Ishikawa (cell line): ENCODE measurements around the gene SBF2.

ENCODE experiments used
- CEBPB ChIP-seq: IDR thresholded peaks from 2 replicates; pipeline ENCODE4 v1.6.1; 2012
- CREB1 ChIP-seq: IDR thresholded peaks from 2 replicates; pipeline ENCODE4 v1.6.1; 2012; ENCODE audit warnings: low read depth
- EGR1 ChIP-seq: IDR thresholded peaks from 2 replicates; pipeline ENCODE4 v1.6.1; 2012
- EP300 ChIP-seq: IDR thresholded peaks from 2 replicates; pipeline ENCODE4 v1.6.1; 2012; ENCODE audit warnings: borderline replicate concordance
- FOXM1 ChIP-seq: IDR thresholded peaks from 2 replicates; pipeline ENCODE4 v1.6.1; 2012; ENCODE audit warnings: low read depth, borderline replicate concordance
- MAX ChIP-seq: IDR thresholded peaks from 2 replicates; pipeline ENCODE4 v1.6.1; 2012
- NFIC ChIP-seq: IDR thresholded peaks from 2 replicates; pipeline ENCODE4 v1.6.1; 2012
- RAD21 ChIP-seq: IDR thresholded peaks from 2 replicates; pipeline ENCODE4 v1.6.1; 2012; ENCODE audit warnings: low read depth
- TAF1 ChIP-seq: IDR thresholded peaks from 2 replicates; pipeline ENCODE4 v1.6.1; 2012; ENCODE audit warnings: low read depth, mild to moderate bottlenecking
- TCF12 ChIP-seq: IDR thresholded peaks from 2 replicates; pipeline ENCODE4 v1.6.1; 2012; ENCODE audit warnings: low read depth
- TEAD4 ChIP-seq: IDR thresholded peaks from 2 replicates; pipeline ENCODE4 v1.6.1; 2012
- YY1 ChIP-seq: IDR thresholded peaks from 2 replicates; pipeline ENCODE4 v1.6.1; 2012; ENCODE audit warnings: low read depth
- ZBTB7A ChIP-seq: IDR thresholded peaks from 2 replicates; pipeline ENCODE4 v1.6.1; 2012; ENCODE audit warnings: low read depth
- TF ChIP-seq, protein P1 (sequence below): IDR thresholded peaks from 2 replicates; pipeline ENCODE4 v1.6.1; 2012
- TF ChIP-seq, protein P2 (sequence below): IDR thresholded peaks from 2 replicates; pipeline ENCODE4 v1.6.1; 2012; ENCODE audit warnings: low read depth, mild to moderate bottlenecking

SBF2 gene

DNA sequence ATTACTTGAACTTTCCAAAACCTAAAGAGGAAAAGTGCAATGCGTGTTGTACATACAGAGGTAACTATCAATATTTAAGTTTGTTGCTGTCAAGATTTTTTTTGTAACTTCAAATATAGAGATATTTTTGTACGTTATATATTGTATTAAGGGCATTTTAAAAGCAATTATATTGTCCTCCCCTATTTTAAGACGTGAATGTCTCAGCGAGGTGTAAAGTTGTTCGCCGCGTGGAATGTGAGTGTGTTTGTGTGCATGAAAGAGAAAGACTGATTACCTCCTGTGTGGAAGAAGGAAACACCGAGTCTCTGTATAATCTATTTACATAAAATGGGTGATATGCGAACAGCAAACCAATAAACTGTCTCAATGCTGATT, 13.0 kb upstream of the SBF2 start:
- TF ChIP-seq, protein P1, sequence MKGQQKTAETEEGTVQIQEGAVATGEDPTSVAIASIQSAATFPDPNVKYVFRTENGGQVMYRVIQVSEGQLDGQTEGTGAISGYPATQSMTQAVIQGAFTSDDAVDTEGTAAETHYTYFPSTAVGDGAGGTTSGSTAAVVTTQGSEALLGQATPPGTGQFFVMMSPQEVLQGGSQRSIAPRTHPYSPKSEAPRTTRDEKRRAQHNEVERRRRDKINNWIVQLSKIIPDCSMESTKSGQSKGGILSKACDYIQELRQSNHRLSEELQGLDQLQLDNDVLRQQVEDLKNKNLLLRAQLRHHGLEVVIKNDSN = no peak
- TF ChIP-seq ZBTB7A (no peak), EGR1 (no peak), FOXM1 (no peak)

DNA sequence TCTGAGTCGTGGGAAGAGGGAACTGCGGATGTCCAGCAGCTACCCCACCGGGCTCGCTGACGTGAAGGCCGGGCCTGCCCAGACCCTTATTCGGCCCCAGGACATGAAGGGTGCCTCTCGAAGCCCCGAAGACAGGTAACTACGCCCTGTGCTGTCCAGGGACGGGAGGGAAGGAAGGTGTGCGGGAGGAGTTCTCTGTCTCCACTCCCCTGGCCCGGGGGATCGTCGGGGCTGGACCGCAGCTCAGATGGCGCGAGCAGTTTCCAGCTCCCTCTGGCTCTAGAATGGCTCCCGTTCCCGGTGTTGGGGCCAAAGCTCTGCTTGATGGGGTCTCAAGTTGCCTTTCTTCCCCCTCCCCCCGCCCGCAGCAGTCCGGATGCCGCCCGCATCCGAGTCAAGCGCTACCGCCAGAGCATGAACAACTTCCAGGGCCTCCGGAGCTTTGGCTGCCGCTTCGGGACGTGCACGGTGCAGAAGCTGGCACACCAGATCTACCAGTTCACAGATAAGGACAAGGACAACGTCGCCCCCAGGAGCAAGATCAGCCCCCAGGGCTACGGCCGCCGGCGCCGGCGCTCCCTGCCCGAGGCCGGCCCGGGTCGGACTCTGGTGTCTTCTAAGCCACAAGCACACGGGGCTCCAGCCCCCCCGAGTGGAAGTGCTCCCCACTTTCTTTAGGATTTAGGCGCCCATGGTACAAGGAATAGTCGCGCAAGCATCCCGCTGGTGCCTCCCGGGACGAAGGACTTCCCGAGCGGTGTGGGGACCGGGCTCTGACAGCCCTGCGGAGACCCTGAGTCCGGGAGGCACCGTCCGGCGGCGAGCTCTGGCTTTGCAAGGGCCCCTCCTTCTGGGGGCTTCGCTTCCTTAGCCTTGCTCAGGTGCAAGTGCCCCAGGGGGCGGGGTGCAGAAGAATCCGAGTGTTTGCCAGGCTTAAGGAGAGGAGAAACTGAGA, 12.2 kb upstream of the SBF2 start:
- TF ChIP-seq TCF12 = no peak
- no peak for TF ChIP-seq EGR1
- no peak for TF ChIP-seq RAD21
- TF ChIP-seq, protein P2, sequence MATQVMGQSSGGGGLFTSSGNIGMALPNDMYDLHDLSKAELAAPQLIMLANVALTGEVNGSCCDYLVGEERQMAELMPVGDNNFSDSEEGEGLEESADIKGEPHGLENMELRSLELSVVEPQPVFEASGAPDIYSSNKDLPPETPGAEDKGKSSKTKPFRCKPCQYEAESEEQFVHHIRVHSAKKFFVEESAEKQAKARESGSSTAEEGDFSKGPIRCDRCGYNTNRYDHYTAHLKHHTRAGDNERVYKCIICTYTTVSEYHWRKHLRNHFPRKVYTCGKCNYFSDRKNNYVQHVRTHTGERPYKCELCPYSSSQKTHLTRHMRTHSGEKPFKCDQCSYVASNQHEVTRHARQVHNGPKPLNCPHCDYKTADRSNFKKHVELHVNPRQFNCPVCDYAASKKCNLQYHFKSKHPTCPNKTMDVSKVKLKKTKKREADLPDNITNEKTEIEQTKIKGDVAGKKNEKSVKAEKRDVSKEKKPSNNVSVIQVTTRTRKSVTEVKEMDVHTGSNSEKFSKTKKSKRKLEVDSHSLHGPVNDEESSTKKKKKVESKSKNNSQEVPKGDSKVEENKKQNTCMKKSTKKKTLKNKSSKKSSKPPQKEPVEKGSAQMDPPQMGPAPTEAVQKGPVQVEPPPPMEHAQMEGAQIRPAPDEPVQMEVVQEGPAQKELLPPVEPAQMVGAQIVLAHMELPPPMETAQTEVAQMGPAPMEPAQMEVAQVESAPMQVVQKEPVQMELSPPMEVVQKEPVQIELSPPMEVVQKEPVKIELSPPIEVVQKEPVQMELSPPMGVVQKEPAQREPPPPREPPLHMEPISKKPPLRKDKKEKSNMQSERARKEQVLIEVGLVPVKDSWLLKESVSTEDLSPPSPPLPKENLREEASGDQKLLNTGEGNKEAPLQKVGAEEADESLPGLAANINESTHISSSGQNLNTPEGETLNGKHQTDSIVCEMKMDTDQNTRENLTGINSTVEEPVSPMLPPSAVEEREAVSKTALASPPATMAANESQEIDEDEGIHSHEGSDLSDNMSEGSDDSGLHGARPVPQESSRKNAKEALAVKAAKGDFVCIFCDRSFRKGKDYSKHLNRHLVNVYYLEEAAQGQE = no peak

- TF ChIP-seq MAX (no peak), EP300 (no peak), NFIC (no peak), TAF1 (no peak), TEAD4 (no peak)
Measured at GRCh38 chr11:10305262-10305963, 11.4 kb upstream of the SBF2 start.

GRCh38 chr11:10304495-10305261, 10.7 kb upstream of the SBF2 start, which contains the start of gene ADM:
TSS of gene ADM (plus strand) at chr11:10305073. CDS start at chr11:10305701, 628 bp downstream.
- TF ChIP-seq TCF12 (no peak), TEAD4 (0 out of 2 replicates have a peak, but pooled peaks have one; percentile 2), RAD21 (peak; percentile 9; the same call in 1 of the 2 replicates), EGR1 (no peak), TAF1 (peak; percentile 33; the same call in 1 of the 2 replicates), ZBTB7A (peak; percentile 93)

DNA sequence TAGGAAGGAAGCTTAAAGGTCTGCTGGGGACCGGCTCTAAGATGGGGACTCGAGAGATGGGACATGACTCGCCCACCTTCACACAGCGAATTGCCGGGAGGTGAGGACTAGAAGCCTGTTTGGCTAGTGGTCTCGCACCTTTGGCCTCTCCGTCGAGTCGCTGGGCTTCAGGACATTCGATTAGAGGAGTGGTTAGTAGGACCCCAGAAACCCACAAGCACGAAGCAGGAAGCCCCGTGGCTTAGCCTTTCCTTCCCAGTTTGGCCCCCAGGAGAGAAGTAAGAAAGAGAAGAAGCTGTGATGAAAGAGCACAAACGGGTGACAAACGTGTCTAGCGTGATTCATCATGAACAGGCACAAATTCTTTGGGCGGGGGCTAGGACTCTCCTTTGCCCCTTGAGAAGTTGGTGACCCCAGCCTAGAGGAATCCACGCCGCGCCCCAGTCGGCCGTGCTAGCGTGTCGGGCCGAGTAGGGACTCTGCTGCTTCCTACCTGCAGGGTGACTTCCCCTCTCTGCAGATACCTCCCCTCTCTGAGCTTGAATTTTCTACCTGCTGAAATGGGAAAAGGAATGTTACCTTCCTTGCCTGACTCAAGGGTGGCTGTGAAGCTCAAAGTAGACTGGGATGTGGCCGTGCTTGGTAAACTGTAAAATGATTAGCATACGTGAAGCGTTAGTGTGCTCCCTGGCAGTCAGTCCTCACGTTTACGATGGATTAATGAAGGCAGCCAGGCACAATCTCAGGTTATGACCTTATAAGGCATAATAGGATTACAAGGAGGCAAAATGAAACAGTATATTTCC, 9.7 kb upstream of the SBF2 start:
- TF ChIP-seq MAX (peak; percentile 37), RAD21 (no peak), TCF12 (no peak), ZBTB7A (no peak), NFIC (no peak; the same call in 1 of the 2 replicates), TEAD4 (no peak; the same call in 1 of the 2 replicates), CREB1 (no peak), CEBPB (no peak), FOXM1 (no peak), EGR1 (no peak), EP300 (0 out of 2 replicates have a peak, but pooled peaks have one; percentile 20), YY1 (0 out of 2 replicates have a peak, but pooled peaks have one; percentile 1), TAF1 (peak; percentile 49; the same call in 1 of the 2 replicates)
- TF ChIP-seq, protein P2 = no peak
- TF ChIP-seq, protein P1 = no peak
